ENCODE measurements around the gene RNASEL. TPM values are rescaled to one million over a fixed set of nuclear protein-coding genes. Genes with fewer than 3 reads are reported as not detected.

Gene RNASEL
- total RNA-seq, 3 donors from 2014 or later = 14.3 to 23.9 (median 16.3) TPM

DNA sequence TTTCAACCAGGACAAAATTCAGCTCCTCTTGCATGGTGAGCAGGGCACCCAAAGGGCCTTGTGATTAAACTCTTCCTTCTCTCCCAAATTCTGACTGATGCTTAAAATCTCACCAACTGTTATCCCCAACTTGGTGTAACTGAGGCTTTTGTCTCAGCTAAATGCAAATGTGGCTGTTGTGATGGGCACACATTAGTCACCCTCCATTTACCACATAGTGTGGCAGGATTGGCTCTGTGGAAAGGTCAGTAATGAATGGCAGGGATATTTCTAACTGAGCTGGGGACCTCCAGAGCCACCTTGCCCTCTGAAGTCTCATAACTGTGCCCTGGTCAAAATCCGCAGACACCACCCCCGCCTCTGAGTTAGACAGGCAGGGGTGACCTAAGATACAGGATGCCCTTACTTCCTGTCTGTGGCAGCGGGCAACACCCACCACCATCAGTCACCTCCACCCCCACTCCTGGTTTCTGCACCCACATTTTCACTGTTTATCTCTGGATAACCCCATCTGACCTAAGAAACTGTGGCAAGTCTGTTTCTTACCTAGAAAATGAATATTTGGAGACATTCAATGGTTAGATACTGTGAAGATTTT lies 40.5 kb upstream of the RNASEL start:
- intact Hi-C loops (cut with DNase I, micrococcal nuclease) = no loop called here
- Histone ChIP-seq H3K4me1 (ENCODE audit: low read depth) (no peaks in the 10 kb centered on the region), H3K4me3 (no peak overlapping the region), H3K9me3 (no peaks in the 10 kb centered on the region), H3K36me3 (ENCODE audit: low read depth) (no peaks in the 10 kb centered on the region)
- ATAC-seq (peak; percentile 16), DNase-seq (no peak)
- TF ChIP-seq, protein P1, sequence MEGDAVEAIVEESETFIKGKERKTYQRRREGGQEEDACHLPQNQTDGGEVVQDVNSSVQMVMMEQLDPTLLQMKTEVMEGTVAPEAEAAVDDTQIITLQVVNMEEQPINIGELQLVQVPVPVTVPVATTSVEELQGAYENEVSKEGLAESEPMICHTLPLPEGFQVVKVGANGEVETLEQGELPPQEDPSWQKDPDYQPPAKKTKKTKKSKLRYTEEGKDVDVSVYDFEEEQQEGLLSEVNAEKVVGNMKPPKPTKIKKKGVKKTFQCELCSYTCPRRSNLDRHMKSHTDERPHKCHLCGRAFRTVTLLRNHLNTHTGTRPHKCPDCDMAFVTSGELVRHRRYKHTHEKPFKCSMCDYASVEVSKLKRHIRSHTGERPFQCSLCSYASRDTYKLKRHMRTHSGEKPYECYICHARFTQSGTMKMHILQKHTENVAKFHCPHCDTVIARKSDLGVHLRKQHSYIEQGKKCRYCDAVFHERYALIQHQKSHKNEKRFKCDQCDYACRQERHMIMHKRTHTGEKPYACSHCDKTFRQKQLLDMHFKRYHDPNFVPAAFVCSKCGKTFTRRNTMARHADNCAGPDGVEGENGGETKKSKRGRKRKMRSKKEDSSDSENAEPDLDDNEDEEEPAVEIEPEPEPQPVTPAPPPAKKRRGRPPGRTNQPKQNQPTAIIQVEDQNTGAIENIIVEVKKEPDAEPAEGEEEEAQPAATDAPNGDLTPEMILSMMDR (IDR thresholded peaks at IDR 0.05) = no peak

DNA sequence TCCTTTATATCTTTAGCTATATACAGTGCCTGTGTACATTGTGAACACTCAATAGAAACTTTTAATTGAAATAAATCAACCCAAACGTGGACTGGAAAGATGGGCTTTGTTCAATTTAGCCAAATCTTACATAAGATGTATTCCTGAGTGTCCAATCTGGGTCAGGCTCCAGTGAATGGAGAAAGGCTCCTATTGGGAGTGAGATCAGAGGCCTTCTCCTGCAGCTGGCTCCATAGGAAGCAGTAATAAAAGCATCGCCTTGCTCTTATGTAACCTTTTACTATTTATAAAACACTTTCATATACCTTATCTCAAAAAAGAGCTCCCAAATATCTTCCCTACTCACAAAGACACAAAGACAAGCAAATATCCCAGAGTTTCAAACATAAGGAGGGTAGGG lies 40.0 kb upstream of the RNASEL start:
- H3K4me1 ChIP-seq (ENCODE audit: low read depth) = no peaks in the 10 kb centered on the region
- H3K36me3 ChIP-seq (ENCODE audit: low read depth) = no peaks in the 10 kb centered on the region
- TF ChIP-seq, protein P1 (IDR thresholded peaks at IDR 0.05) = no peak
- intact Hi-C loops (cut with DNase I, micrococcal nuclease) = no loop called here
- DNase-seq (no peak), ATAC-seq (no peak)
- H3K4me3 ChIP-seq = no peak overlapping the region
- H3K9me3 ChIP-seq = no peaks in the 10 kb centered on the region

DNA sequence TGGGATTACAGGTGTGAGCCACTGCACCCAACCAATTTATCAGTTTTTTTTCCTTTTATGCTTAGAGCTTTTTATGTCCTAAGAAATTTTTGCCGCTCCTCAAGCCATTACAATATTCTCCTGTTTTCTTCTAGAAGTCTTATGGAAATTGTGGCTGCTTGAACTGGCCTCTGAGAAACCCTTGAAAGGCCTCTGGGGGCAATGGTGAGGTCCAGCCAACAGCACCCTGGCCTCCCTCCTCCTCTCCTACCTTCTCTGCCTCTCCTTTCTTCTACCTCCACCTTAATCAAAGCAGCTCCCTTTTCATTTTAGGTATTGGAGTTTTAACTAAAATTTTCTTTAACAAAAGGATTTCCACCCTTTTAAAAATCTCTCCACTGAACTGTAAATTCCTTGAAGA lies 39.6 kb upstream of the RNASEL start:
- TF ChIP-seq, protein P1 (IDR thresholded peaks at IDR 0.05) = no peak
- no peaks in the 10 kb centered on the region for H3K9me3 ChIP-seq
- intact Hi-C loops (cut with DNase I, micrococcal nuclease) = no loop called here
- ATAC-seq (no peak), DNase-seq (no peak)
- no peaks in the 10 kb centered on the region for H3K36me3 ChIP-seq (ENCODE audit: low read depth)
- H3K4me3 ChIP-seq = no peak overlapping the region
- H3K4me1 ChIP-seq (ENCODE audit: low read depth) = no peaks in the 10 kb centered on the region

DNA sequence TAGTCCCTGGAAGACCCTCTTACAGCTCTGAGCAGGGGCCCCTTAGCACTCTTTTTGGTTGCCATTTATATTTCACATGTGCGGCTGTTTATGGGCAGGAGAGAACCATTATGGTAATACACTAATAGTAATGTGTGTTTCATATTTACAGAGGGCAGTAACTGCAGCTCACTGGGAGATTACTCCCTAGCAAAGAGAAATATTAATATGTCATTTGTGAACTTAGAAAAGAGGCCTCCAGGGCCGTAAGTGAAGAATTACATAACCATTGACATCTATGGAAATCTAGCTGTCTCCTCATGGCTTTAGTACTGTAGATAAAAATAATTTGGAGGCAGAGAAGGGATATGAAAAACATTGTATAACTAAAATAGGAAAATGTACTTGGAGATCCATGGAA lies 38.6 kb upstream of the RNASEL start:
- ATAC-seq (no peak), DNase-seq (no peak)
- H3K4me3 ChIP-seq = no peak overlapping the region
- intact Hi-C loops (cut with DNase I, micrococcal nuclease) = no loop called here
- no peaks in the 10 kb centered on the region for H3K4me1 ChIP-seq (ENCODE audit: low read depth)
- TF ChIP-seq, protein P1 (IDR thresholded peaks at IDR 0.05) = no peak
- H3K36me3 ChIP-seq (ENCODE audit: low read depth) = no peaks in the 10 kb centered on the region
- H3K9me3 ChIP-seq = no peaks in the 10 kb centered on the region

DNA sequence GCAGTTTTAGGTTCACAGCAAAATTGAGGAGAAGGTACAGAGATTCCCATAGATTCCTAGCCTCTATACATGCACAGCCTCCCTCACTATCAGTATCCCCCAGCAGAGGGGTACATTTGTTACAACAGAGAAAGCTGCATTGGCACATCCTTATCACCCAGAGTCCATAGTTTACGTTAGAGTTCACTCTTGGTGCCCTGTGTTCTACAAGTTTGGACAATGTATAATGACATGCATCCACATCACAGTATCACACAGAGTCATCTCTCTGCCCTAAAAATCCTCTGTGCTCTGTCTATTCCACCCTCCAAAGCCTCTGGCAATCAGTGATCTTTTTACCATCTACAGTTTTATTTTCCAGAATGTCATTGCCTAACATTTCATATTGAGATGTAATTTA lies 37.5 kb upstream of the RNASEL start:
- DNase-seq (no peak), ATAC-seq (no peak)

More for the DNA sequence above, 37.5 kb upstream of the RNASEL start:
- no peaks in the 10 kb centered on the region for H3K36me3 ChIP-seq (ENCODE audit: low read depth)
- intact Hi-C loops (cut with DNase I, micrococcal nuclease) = no loop called here
- TF ChIP-seq, protein P1 (IDR thresholded peaks at IDR 0.05) = no peak
- no peaks in the 10 kb centered on the region for H3K4me1 ChIP-seq (ENCODE audit: low read depth)
- H3K9me3 ChIP-seq = no peaks in the 10 kb centered on the region
- H3K4me3 ChIP-seq = no peak overlapping the region
